Stimulated activated CD4-positive, alpha-beta T cell treated with anti-CD3 and anti-CD28 coated beads, TNF-alpha, amount 100 ng/mL, for 48 hours (primary cell): ENCODE measurements around the gene SLCO2A1.

Source experiments
- DNase-seq, 3 donors: peaks; one replicate each; pipeline ENCODE4 v3.0.0-alpha.2; 2020; ENCODE audit warnings: low read depth in 3 of 3

The SLCO2A1 gene

GRCh38 chr3:133980550-133980949, 49.2 kb downstream of the SLCO2A1 start:
- no peak for DNase-seq

DNA sequence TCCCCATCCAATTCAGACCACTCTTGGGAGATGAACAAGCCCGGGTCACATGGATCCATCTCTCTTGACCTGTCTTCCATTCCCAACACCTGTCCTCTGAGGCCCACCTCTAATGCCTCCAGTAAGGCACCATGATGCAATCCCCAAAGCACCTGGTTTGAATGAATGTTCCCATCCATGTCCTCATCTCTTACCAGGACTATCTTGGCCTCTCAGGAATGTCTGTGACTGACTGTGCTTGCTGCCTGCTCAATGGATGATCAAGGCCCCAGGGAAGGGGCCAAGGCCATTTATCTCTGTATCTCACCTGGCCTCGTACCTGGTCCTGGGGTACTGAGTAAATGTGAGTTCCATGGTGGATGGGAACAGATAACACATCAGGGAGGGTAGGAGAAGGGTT, 49.7 kb downstream of the SLCO2A1 start:
- DNase-seq, result no peak

- DNase-seq, result no peak
Observed at GRCh38 chr3:133979553-133979952, 50.2 kb downstream of the SLCO2A1 start.

DNA sequence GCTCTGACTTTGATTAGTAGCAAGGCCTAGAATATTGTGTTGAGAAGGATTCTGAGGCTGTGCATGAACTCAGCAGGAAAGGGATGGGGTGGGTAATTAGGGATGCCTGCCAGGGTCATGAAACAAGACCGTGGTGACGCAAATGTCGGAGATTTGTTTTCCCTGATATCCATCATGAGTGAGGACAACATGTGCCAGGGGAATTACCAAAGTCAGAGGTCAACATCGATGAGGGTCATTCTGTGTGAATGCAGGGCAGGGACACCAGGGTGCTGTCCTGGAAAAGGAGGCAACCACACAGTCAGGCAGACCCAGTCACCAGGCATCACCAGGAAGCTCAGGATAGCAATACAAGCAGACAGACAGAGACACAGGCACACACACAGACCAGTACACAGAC, 52.2 kb downstream of the SLCO2A1 start:
- no peak for DNase-seq

DNA sequence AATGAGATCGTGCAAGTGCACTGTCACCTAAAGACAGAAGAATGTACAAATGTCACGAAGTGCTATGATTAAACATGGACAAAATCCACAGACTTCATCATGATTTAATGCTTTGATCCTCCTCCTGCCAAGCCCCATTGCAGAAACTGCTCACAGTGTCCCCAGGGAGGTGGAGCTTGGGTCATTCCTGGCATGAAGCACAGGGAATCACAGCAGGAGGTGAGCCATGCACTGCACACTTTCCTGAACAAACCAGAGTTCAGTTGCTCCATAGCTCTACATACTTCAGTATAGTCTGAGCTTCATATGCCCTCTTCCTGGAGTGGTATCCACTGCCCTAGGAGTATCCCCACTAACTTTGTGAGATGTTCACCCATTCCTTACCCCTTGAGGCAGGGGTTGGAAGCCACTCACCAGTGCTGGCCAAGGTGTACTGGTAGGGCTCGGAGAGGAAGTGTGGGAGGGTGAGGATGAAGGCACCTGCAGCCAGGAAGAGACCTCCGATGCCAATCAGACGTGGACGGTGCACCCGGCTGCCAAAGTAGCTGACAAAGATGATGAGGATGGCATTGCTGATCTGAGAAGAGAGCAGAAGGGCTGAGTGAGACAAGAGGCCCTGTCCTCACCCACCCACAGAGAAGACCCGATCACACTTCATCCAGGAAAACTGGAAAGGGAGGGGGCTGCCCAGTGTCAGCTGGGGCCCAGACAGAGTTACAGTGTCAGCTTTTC, 56.3 kb downstream of the SLCO2A1 start:
- no peak for DNase-seq

GRCh38 chr3:133972156-133972555, 57.6 kb downstream of the SLCO2A1 start:
- DNase-seq, result no peak

DNA sequence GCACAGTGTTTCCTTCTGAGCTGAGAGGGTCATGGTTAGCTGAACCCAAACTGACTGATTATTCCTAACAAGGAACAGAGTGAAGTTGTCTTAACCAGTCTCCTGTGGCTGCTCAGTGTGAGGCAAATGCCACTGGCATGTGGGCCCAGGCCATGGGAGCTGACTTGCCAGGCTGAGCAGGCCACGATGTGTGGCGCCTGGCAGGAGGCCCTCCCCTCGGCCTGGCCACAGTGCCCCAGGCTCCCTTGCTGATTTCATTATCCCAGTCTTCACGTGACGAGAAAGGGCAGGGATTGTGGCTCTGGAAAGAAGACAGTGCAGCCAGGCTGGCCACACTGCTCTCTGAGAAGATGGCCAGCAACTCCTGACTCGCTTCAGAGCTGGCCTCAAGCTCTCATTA, 58.8 kb downstream of the SLCO2A1 start:
- no peak for DNase-seq

GRCh38 chr3:133970339-133970738, 59.4 kb downstream of the SLCO2A1 start:
- no peak for DNase-seq

GRCh38 chr3:133967992-133968892, 61.5 kb downstream of the SLCO2A1 start:
- no peak for DNase-seq

DNA sequence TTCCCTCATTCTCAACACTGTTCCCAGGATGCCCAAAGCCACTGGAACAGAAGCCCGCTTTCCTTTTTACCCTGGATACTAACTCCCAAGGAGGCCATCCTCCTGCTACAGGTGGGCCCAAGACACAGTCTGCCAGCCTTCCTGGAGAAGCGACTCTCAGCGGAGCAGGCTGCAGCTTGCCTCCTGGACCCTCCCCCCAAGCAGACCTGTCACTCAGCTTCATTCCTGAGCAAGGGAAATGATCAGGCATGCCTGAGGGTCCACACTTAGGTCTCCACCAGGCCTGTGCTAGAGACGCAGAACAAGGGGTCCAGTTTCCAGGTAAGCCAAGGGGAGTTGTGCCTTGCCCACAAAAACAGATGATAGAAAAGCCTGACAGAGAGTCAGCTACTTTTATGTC, 62.8 kb downstream of the SLCO2A1 start:
- DNase-seq, result no peak

GRCh38 chr3:133965906-133966305, 63.8 kb downstream of the SLCO2A1 start:
- no peak for DNase-seq

- DNase-seq, result no peak
Observed at GRCh38 chr3:133965013-133965570, 64.6 kb downstream of the SLCO2A1 start.

DNA sequence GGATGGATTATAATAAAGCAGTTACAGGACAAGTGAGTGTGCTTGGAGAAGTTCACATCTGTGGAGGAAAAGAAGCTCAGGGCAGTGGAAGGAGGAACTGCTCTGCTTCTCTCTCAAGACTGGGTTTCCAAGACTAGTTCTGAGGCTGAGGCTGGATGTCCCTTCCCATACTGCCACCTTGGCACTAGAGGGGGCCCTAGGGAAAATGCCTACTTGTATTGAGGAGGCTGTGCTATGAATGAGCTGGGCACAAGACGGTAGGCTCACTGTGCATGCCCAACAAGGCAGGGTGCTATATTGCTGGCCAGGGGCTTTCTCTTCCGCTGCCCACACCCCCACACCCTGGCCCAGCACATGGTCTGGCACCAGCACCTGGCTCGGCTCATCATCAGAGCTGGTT, 65.2 kb downstream of the SLCO2A1 start:
- no peak for DNase-seq

DNA sequence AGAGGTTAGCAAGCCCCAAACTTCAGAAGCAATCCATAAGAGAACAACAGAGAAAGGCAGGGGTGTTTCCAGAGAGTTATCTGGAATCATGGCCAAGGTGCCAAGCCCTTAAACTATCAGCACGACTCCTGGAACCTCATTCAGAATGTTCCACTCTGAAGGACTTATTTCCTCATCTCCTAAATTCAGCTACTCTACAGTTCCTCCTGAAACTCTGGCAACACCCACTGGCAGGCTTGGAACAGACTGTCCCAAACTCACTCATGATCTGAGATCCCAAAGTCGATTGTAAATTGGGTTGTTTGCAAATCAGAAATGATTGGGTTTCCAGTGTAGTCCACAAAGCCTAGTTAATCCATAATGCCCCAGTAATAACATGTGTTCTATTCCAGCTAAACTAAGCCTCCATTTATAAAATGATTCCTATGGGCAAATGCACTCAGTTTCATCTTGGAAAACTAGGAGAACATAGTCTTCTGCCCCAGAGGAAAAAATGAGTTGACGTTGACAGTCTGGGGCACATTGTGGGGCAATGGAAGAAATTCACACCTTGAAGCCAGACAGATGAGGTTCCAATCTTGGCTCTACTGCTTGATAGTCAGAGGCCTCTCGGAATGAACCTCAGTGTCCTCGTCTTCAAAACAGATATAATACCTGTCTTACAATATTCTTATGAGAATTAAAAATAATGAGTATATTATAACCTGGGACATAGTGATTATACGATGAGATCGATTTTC, 65.9 kb downstream of the SLCO2A1 start:
- no peak for DNase-seq

DNA sequence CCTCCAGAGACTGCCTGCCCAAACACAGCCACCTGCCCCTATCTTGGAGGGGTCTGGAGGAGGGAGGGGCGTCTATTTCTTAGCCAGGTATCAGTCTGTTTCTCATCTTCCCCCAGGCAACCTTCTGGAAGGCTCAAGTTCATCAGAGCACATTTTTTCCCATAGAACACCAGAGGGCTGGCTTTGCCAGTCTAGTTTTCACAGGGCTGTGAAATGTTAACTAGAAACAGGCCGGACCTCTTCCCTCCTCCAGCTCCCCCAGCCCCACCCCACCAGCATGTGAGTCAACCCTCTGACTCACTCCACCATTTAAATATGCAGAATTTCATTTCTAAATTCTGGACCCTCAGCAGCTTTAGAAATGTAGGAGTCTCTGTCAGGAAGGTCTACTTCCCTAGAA, 66.9 kb downstream of the SLCO2A1 start:
- no peak for DNase-seq

DNA sequence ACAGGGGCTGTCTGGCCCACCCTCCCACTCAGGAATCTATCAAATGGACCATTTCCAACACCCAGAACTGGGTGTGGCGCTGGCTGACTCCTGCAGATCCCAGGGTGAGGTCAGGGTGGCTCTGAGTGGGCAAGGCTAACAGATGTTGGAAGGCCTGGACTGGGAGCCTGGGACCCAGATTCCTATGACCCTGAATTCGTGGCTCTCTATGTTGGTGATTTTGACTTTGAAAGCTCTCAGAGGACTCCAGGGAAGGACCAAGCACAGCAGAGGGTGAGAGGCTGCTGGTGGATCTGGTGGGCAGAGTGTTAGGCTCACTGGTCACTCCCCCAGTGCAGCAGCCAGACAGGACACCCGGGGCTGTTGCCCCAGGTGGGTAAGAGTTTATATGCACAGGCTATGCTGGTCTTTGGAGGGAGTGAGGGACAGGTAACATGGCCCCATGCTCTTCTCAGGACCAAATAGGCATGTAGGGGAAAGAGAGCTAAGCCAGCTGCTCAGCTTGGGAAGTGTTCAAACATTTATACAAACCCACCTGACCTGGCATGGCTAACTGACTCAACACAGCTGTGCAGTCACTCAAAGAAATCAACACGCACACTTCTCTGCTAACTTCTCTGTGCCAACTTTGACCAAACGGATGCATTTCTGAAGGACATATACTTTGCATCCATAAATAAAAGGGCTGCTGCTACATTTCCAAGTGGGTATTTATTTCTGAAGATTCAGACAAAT, 71.5 kb downstream of the SLCO2A1 start:
- DNase-seq, result no peak

- no peak for DNase-seq
Observed at GRCh38 chr3:133956982-133957381, 72.7 kb downstream of the SLCO2A1 start.

GRCh38 chr3:133956353-133956752, 73.4 kb downstream of the SLCO2A1 start:
- DNase-seq, result no peak

- no peak for DNase-seq
Observed at GRCh38 chr3:133955892-133956291, 73.8 kb downstream of the SLCO2A1 start.

GRCh38 chr3:133954717-133955360, 74.9 kb downstream of the SLCO2A1 start:
- no peak for DNase-seq

DNA sequence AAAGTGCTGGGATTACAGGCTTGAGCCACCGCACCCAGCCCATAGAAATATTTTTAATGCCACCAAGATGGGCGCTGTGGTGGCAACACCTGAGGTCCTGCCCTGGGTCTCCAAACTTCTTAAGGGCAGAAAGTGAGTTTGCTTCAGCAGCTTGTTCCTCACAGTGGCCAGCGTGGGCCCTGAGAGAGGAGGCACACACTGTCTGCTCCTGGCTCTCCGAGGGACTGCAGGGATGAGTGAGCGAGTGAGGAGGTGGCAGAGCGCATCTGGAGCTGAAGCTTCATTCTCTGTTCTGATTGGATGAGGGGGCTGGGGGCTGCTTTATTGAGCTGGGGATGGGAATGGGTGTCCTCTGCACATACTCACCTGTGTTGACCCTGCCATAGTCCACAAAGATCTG, 76.4 kb downstream of the SLCO2A1 start:
- DNase-seq, result no peak
